GM19438 (cell line): ENCODE data around the gene GGA2.
"Not testable (repeated sequence)": the region's sequence is repeated elsewhere in the genome, so short reads cannot be mapped to it uniquely, and the experiment has no call there.

ENCODE experiments used
- ATAC-seq: cut with Tn5 transposase; IDR thresholded peaks from one replicate; pipeline ENCODE4 v1.9.1; 2021; ENCODE audit warnings: low read depth; ENCODE audit not compliant: unreplicated experiment

Gene GGA2

GRCh38 chr16:23510164-23510914, at the start of gene GGA2:
GGA2 (minus strand) TSS chr16:23510494; CDS start chr16:23510411, 83 bp downstream.
- ATAC-seq, result peak; percentile 64

- peak; percentile 4 for ATAC-seq
These were observed 47.7 kb upstream of the GGA2 start for GRCh38 chr16:23557779-23558702.

- ATAC-seq, result peak; percentile 93
These were observed 46.8 kb upstream of the GGA2 start, which contains the start of the genes EARS2 and UBFD1 for GRCh38 chr16:23556881-23557778. EARS2 (minus strand) TSS chr16:23557350; CDS start chr16:23557343, 7 bp downstream. UBFD1 (plus strand) TSS chr16:23557727; CDS start chr16:23557743, 16 bp downstream.

- ATAC-seq, result no peak
These were observed 44.2 kb upstream of the GGA2 start for GRCh38 chr16:23554536-23554935.

GRCh38 chr16:23552161-23552560, 41.9 kb upstream of the GGA2 start:
- ATAC-seq, result no peak

GRCh38 chr16:23549938-23550337, 39.6 kb upstream of the GGA2 start:
- no peak for ATAC-seq

- ATAC-seq, result no peak
These were observed 34.1 kb upstream of the GGA2 start for GRCh38 chr16:23544436-23544835.

GRCh38 chr16:23540817-23541178, 30.5 kb upstream of the GGA2 start:
- ATAC-seq, result not testable (repeated sequence)

- ATAC-seq, result no peak
These were observed 29.9 kb upstream of the GGA2 start for GRCh38 chr16:23539984-23540816.

GRCh38 chr16:23538919-23539278, 28.6 kb upstream of the GGA2 start:
- no peak for ATAC-seq

- no peak for ATAC-seq
These were observed 27.1 kb upstream of the GGA2 start for GRCh38 chr16:23537390-23537789.

- ATAC-seq, result no peak
These were observed 25.6 kb upstream of the GGA2 start for GRCh38 chr16:23535901-23536300.

- no peak for ATAC-seq
These were observed 24.9 kb upstream of the GGA2 start for GRCh38 chr16:23534868-23535860.

- no peak for ATAC-seq
These were observed 22.2 kb upstream of the GGA2 start for GRCh38 chr16:23532448-23532847.

- no peak for ATAC-seq
These were observed 19.8 kb upstream of the GGA2 start for GRCh38 chr16:23530062-23530461.

- no peak for ATAC-seq
These were observed 18.5 kb upstream of the GGA2 start for GRCh38 chr16:23528644-23529310.

- ATAC-seq, result no peak
These were observed 17.8 kb upstream of the GGA2 start for GRCh38 chr16:23527961-23528643.
